WI38 (cell line): ENCODE data around the gene FFAR3.

Experiments
- H3K4me3 ChIP-seq: 2 replicates; pipeline ENCODE4 v1.5.1; 2011; ENCODE audit warnings: low read depth, mild to moderate bottlenecking, control low read depth, low read length
- TF ChIP-seq, protein P1 (sequence below): IDR thresholded peaks from 2 replicates; pipeline ENCODE4 v1.5.1; 2012; ENCODE audit warnings: low read depth, mild to moderate bottlenecking, control low read depth, low read length

FFAR3 gene, protein sequence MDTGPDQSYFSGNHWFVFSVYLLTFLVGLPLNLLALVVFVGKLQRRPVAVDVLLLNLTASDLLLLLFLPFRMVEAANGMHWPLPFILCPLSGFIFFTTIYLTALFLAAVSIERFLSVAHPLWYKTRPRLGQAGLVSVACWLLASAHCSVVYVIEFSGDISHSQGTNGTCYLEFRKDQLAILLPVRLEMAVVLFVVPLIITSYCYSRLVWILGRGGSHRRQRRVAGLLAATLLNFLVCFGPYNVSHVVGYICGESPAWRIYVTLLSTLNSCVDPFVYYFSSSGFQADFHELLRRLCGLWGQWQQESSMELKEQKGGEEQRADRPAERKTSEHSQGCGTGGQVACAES

DNA sequence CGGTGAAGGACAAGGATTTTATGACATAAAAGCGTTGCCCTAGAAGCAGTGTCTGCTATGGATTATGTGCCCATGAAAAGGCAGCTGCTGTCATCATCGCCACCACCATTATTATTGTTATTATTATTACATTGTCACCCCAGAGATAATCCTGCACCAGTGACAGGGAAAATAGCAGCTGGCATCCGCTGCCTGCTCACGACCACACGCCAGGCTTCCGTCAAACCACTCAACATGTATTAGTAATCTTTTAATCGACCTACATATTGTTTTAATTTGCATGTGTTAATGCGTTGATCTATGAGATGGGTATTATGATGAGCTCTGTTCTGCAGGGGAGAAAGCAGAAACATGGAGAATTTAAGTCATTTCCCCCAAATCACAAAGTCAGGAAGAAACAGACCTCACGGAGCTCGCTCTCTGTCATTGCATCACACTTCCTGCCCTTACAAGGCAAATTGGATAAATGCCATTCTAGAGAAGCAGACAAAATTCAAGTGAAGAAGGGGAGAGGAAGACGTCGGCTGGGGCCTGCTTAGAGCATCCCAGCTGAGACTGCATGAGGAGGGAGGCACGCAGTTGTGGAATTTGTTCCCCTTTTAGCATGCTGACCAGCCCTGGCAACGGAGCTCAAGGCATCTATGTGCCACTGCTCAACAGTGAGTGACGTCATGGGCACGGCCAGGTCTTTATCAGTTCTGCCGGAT, at the start of gene FFAR3:
Gene FFAR3 (plus strand): TSS at position 594 of the 707 bp plus-strand sequence. CDS start 431 bp downstream, outside the sequence.
- TF ChIP-seq, protein P1, sequence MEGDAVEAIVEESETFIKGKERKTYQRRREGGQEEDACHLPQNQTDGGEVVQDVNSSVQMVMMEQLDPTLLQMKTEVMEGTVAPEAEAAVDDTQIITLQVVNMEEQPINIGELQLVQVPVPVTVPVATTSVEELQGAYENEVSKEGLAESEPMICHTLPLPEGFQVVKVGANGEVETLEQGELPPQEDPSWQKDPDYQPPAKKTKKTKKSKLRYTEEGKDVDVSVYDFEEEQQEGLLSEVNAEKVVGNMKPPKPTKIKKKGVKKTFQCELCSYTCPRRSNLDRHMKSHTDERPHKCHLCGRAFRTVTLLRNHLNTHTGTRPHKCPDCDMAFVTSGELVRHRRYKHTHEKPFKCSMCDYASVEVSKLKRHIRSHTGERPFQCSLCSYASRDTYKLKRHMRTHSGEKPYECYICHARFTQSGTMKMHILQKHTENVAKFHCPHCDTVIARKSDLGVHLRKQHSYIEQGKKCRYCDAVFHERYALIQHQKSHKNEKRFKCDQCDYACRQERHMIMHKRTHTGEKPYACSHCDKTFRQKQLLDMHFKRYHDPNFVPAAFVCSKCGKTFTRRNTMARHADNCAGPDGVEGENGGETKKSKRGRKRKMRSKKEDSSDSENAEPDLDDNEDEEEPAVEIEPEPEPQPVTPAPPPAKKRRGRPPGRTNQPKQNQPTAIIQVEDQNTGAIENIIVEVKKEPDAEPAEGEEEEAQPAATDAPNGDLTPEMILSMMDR: no peak
- no peak within 1 kb of the TSS for H3K4me3 ChIP-seq

DNA sequence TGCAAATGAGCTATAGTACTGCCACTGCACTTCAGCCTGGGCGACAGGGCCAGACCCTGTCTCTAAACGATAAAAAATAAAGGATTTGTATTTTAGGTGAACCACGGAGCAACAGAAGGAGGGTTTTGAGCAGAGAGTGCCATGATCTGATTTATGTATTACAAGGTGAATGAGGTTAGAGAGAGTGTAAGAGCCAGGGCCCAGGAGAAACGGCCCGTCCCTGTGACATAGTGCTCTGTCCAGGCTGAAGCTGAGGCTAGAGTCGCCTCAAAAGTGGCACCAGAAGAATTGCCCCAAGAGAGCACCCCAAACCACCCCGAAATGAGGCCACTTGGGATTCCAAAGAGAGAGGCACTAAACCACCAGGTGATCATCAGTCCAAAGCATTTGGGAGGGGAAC, 49.4 kb upstream of the FFAR3 start:
- H3K4me3 ChIP-seq: no peak overlapping the region
- TF ChIP-seq, protein P1: no peak

DNA sequence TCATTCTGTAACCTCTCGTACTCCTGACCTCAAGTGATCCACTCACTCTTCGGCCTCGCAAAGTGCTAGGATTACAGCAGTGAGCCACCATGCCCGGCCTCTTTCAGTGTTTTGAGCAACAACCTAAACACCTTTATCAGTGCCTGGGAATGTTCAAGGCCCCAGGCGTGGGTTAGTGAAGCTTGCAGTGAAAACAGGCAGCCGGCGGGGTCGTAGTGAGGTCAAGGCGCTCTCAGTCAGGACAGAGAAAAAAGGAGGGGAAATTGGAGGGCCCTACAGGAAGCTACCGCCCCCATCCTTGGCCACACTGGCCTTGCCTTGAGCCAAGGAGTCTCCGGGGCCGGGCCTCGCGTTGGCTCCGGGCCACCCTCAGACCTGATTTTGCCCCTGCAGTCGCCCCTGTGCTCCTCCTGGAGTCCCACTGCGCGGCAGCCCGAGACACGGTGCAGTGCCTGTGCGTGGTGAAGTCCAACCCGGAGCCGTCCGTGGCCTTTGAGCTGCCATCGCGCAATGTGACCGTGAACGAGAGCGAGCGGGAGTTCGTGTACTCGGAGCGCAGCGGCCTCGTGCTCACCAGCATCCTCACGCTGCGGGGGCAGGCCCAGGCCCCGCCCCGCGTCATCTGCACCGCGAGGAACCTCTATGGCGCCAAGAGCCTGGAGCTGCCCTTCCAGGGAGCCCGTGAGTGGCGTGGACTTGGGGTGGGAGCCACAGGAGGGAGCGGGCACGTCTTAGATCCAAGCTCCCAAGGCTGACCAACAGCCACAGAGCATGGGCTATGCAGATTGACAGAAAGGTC, 48.6 kb upstream of the FFAR3 start:
- TF ChIP-seq, protein P1: no peak
- no peak overlapping the region for H3K4me3 ChIP-seq

DNA sequence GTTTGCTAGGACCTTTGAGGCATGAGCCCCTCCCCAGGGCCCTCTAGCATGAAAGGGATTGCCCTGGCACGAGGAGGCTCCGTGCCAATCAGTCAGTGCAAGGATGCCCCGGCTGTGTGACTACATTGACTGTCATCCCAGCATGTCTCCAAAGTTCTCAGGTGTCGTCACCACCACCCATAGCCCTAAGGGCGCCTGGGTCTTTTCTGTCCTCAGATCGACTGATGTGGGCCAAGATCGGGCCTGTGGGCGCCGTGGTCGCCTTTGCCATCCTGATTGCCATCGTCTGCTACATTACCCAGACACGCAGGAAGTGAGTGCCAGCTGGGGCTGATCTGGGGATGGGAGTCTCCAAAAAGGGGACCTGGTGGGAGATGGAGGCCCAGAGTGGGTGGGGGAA, 47.9 kb upstream of the FFAR3 start:
- no peak overlapping the region for H3K4me3 ChIP-seq
- TF ChIP-seq, protein P1: no peak

DNA sequence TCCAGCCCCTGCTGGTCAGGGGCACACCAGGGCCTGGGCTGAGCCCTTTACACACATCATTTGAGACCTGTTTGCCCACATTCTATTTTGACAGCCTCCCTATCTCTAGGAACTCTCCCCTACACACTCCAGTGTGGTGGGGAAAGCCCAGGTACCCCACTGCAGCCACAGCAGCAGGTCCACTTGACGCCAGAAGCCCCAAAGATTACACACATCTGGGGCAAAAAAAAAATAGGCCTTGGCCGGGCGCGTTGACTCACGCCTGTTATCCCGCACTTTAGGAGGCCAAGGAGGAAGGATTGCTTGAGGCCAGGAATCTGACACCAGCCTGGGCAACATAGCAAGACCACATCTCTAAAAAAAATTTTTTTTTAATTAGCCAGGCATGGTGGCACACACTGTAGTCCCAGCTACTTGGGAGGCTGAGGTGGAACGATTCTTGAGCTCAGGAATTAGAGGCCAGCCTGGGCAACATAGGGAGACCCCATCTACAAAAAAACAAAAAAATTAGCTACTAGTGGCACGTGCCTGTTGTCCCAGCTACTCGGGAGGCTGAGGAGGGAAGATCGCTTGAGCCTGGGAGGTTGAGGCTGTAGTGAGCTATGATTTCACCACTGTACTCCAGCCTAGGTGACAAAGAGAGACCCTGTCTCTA, 47.3 kb upstream of the FFAR3 start:
- no peak overlapping the region for H3K4me3 ChIP-seq
- TF ChIP-seq, protein P1: no peak

DNA sequence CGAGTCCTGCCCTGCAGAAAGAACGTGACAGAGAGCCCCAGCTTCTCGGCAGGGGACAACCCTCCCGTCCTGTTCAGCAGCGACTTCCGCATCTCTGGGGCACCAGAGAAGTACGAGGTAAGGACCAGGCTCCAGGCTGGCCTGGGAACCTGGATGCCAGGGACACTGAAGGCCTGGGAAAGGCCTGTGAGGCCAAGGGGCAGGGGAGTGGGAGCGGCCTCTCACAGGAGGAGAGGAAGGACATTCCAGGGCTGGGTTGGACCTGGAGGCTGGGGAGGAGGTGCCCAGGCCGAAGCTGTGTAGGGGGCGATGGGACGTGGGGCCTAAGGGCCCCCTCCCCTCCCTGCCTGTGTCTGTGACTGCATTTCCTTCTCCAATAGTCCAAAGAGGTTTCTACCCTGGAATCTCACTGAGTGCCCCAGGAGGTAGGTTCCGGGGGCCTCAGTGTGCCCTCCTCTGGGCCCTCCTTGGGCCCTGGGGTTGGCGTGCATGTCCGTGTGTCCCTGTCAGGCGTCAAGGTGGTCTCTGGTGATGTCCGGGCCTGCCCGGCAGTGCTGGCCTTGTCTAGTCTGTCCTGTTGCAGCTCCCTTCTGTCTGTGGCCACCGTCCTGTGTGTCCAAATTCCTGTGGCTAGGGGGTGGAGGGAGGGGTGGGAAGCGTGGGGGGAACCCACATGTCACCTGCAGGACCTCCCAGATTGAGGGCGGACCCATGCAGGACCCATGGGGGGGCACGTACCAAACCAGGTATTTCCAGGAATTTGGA, 46.2 kb upstream of the FFAR3 start:
- H3K4me3 ChIP-seq: no peak overlapping the region
- TF ChIP-seq, protein P1: no peak
